Urinary bladder (tissue), 4 donors: Measurements from ENCODE around the gene POLR2A. TPM values are rescaled to one million over a fixed set of nuclear protein-coding genes. Genes with fewer than 3 reads are reported as not detected.
"Not testable (repeated sequence)": the region's sequence is repeated elsewhere in the genome, so short reads cannot be mapped to it uniquely, and the experiment has no call there.

ENCODE experiments used
- DNase-seq: peaks from one replicate; pipeline ENCODE4 v3.0.0-alpha.2; 2015; ENCODE audit errors: extremely low spot score
- H3K27ac ChIP-seq: one replicate; pipeline ENCODE4 v1.5.1; 2013; ENCODE audit warnings: low read depth, mild to moderate bottlenecking, moderate library complexity
- H3K36me3 ChIP-seq: one replicate; pipeline ENCODE4 v1.6.1; 2013; ENCODE audit warnings: mild to moderate bottlenecking, moderate library complexity; ENCODE audit not compliant: insufficient read depth
- H3K4me1 ChIP-seq: one replicate; pipeline ENCODE4 v1.6.1; 2013; ENCODE audit warnings: mild to moderate bottlenecking, moderate library complexity; ENCODE audit not compliant: insufficient read depth
- H3K4me3 ChIP-seq: one replicate; pipeline ENCODE4 v1.5.1; 2013; ENCODE audit warnings: low read depth, low read length
- WGBS: extraction: QIAGEN DNeasy Blood & Tissue Kit; methylation state at CpG from one replicate; pipeline ENCODE4 v1.1.7; 2013; 5-methylcytosine and 5-hydroxymethylcytosine counted together
- polyA plus RNA-seq: library from polyadenylated mRNA; stranded (reverse); fragments of 200-250 nt; gene quantifications from one replicate; pipeline ENCODE4 v1.2.3, GENCODE V29; 2013
- total RNA-seq: library from RNA; depleted of rRNA; stranded (reverse); fragments of >200 nt; gene quantifications from one replicate; pipeline ENCODE4 v1.2.3, GENCODE V29; 2014
- donor health status: healthy with polysubstance abuse.
- donor health status: healthy.

Gene POLR2A
- total and polyA plus RNA-seq, 2 donors: 32.2 to 52.3 TPM

DNA sequence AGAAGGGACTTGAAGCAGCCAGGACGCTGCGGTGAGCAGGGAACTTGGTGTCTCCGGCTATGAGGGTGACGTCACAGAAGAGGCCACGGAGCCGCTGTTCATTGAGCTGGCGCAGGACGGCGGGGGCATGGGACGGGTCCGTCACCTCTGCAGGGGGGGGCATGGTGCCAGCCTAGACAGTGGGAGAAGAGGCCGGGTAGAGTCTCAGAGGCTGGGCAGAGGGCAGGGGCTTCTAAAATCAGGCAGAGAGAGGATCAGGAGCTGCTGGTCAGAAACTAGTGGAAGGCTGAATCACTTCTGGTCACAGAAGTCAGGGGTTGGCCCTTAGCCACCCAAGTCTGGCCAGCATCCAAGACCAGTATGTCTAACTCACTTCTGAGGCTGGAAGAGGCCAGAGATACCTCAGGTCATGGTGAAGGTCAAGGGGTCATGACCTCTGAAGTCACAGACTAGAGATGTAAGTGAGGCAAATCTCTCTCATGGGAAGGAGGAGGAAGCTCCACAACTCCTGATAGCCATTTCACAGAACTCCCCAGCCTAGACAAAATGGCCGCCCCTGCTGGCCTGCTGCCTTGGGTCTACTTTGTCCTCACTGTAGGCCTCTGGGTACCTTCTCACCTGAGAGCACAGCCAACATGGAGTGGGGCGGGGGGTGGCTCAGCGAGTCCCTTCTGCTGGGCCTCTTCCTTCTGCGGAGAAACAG is 17.4 kb upstream of the POLR2A start:
- DNase-seq: no peak
- H3K4me1 ChIP-seq: no peaks in the 10 kb centered on the region
- WGBS: 79% methylated on average over 16 of the region's 16 CpGs

DNA sequence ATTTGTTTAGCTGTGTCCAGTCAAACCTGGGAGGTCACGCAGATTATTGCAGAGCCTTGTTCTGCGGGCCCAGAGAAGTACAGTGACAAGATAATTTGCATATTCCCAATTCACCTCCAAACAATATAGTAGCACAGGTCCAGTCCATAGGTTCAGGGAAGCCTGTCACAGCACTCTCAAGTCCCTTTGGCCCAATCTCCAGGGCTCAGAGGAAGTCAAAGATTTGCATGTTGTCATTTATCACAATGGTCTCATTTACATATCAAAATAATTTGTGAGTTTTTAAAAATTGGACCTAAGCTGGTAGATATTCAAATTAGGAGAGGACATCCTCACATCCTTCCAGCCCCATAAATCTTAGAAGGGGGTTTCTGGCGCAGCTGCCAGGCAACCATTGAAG is 16.7 kb upstream of the POLR2A start:
- Histone ChIP-seq H3K4me1 (no peaks in the 10 kb centered on the region), H3K36me3 (peaks cover 7% of the 10 kb centered on the region), H3K27ac (no peak overlapping the region), H3K4me3 (no peak overlapping the region)
- no peak for DNase-seq
- WGBS: 90% methylated on average over 3 of the region's 3 CpGs

More for the DNA sequence above, 17.4 kb upstream of the POLR2A start:
- Histone ChIP-seq H3K36me3 (peaks cover 9% of the 10 kb centered on the region), H3K27ac (no peak overlapping the region), H3K4me3 (no peak overlapping the region)

DNA sequence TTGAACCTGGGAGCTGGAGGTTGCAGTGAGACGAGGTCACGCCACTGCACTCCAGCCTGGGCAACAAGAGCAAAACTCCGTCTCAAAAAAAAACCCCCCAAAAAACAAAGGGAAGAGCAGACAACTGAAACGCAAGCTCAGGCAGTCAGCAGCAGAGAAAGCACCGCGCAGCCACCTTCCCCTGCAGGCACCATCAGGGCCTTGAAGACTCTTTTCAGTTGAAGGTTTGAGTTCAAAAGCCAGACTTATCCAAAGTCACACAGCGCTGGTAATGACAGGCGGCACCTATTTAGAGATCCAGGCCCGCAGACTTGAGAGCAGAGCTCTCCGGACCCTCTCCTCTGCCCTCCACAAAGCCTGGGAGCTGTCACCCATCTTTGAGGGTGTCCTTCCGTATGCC is 15.9 kb upstream of the POLR2A start:
- no peak for DNase-seq
- H3K27ac ChIP-seq: no peak overlapping the region
- 94% methylated on average over 11 of the region's 11 CpGs for WGBS
- H3K36me3 ChIP-seq: peaks cover 5% of the 10 kb centered on the region
- H3K4me3 ChIP-seq: no peak overlapping the region
- no peaks in the 10 kb centered on the region for H3K4me1 ChIP-seq

DNA sequence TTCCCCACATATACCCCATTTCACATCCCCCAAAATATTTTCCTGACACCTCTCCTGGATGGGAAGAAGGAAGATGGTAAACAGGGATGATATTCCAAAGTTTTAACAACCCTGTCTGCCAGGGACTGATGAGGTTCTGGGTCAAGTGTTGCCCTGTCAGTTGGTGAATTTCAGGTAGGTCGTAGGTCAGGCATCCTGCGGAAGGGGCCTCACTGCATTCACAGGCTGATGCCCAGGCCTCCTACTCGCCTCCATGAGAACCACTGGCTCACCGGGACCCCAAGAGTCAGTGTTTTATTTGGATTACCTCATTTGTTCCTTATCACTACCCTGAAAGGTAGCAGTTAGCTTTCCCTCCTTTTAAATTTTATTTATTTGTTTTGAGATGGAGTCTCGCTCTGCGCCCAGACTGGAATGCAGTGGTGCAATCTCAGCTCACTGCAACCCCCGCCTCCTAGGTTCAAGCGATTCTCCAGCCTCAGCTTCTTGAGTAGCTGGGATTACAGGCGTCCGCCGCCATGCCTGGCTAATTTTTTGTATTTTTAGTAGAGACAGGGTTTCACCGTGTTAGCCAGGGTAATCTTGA is 15.3 kb upstream of the POLR2A start:
- H3K4me1 ChIP-seq: no peaks in the 10 kb centered on the region
- 71% methylated on average over 12 of the region's 12 CpGs for WGBS

DNA sequence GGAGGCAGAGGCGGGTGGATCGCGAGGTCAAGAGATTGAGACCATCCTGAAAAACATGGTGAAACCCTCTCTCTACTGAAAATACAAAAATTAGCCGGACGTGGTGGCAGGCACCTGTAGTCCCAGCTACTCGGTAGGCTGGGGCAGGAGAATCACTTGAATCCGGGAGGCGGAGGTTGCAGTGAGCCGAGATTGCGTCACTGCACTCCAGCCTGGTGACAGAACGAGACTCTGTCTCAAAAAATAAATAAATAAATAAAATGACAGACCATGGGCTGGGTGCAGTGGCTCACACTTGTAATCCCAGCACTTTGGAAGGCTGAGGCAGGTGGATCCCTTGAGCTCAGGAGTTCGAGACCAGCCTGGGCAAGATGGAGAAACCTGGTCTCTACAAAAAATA is 14.3 kb upstream of the POLR2A start:
- H3K4me1 ChIP-seq, H3K27ac ChIP-seq, DNase-seq, H3K4me3 ChIP-seq, H3K36me3 ChIP-seq: not testable (repeated sequence)
- 96% methylated on average over 12 of the region's 12 CpGs for WGBS

More for the DNA sequence above, 15.3 kb upstream of the POLR2A start:
- no peak for DNase-seq
- Histone ChIP-seq H3K4me3 (no peak overlapping the region), H3K27ac (no peak overlapping the region), H3K36me3 (peaks cover 5% of the 10 kb centered on the region)

DNA sequence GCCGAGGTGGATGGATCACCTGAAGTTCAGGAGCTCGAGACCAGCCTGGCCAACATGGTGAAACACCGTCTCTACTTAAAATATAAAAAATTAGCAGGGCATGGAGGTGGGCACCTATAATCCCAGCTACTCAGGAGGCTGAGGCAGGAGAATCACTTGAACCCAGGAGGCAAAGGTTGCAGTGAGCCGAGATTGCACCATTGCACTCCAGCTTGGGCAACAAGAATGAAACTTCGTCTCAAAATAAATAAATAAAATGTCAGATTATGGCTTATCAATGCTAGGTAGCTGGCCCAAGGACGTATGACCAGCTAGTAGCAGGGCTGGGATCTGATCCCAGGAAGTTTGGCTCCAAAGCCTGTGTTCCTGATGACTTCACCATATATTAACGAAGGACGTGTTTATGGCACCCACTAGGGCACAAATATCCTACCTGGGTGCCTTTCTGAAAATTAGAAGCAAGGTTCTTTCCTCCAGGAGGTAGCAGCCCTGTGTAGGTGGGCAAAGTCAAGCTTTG is 13.7 kb upstream of the POLR2A start:
- DNase-seq, H3K27ac ChIP-seq, H3K4me1 ChIP-seq, H3K4me3 ChIP-seq, H3K36me3 ChIP-seq: not testable (repeated sequence)
- 76% methylated on average over 8 of the region's 8 CpGs for WGBS

DNA sequence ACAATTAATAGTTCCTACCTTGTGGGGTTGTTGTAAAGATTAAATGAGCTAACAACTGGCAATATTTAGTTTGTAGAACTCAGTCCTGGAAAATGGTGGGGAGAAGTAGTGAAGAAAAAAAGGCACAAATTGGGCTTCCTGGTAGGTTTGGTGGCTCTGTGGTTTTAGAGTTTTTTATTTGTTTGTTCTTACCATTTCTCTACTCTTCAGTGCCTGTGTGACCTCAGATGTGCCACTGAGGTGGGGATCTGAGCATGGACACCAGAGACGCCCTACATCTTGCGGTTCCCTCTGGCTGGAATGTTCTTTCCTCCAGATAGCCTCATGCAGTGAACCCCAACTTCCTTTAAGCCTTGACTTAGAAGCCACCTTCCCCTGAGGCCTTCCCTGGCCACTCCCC is 12.4 kb upstream of the POLR2A start:
- no peaks in the 10 kb centered on the region for H3K36me3 ChIP-seq
- H3K27ac ChIP-seq: no peak overlapping the region
- 90% methylated on average over 2 of the region's 2 CpGs for WGBS
- DNase-seq: no peak
- no peak overlapping the region for H3K4me3 ChIP-seq
- H3K4me1 ChIP-seq: no peaks in the 10 kb centered on the region

DNA sequence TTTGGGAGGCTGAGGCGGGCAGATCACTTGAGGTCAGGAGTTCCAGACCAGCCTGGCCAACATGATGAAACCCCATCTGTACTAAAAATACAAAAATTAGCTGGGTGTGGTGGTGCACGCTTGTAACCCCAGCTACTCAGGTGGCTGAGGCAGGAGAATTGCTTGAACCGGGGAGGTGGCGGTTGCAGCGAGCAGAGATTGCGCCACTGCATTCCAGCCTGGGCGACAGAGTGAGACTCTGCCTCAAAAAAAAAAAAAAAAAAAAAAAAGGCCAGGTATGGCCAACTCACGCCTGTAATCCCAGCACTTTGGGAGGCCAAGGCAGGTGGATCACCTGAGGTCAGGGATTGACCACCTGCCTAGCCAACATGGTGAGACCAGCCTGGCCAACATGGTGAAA is 9.4 kb upstream of the POLR2A start:
- not testable (repeated sequence) for DNase-seq, H3K36me3 ChIP-seq, H3K4me1 ChIP-seq, H3K27ac ChIP-seq, H3K4me3 ChIP-seq
- WGBS: 90% methylated on average over 8 of the region's 8 CpGs

DNA sequence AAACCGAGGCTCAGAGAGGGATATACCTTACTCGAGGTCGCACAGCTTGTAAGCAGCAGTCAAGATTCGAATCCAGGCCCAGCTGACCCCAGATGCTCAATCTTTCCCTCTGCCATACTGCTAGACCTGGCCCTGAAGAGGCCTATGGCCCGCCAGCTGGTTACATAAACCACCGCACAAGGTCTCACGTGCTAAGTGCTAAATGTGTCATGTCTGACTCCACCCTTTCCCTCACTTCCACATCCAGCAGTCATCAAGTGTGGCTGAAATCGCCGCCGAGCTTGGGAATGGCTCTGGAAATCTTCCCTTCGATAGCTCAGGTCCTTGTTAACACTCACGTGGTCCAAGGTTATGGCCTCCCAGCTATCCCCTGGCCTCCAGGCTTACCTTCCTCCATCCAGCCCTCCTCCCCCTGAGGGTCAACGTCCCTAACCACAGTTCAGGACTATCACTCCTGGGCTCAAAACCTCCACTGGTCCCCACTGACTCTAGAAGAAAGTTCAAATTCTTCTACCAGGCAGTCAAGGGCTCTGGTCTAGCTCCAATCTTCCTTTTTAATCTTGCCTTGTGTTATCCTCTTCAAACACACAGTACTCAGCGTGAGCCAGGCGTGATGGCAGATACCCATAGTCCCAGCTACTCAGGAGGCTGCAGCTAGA is 8.3 kb upstream of the POLR2A start:
- Histone ChIP-seq H3K4me3 (no peak overlapping the region), H3K4me1 (no peaks in the 10 kb centered on the region), H3K36me3 (no peaks in the 10 kb centered on the region), H3K27ac (peak overlapping the region; percentile 31)
- no peak for DNase-seq
- 44% methylated on average over 15 of the region's 15 CpGs for WGBS

DNA sequence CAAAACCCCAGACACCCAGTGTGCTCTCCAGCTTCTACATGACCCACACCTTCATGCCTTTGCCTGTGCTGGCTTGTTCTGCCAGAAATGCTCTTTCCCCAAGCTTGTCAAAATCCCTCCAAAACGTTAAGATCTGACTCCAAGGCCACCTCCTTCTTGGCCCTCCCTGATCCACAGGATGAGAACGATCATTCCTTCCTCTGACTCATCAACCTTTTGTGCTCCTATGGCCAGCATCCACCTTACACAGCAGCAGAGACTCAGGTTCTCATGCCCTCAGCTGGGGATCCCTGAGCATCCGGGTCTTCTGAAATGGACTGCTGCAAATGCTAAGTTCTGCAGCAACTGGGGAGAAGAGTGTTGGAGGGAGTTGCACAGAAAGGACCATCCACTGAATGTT is 7.7 kb upstream of the POLR2A start:
- no peak for DNase-seq
- Histone ChIP-seq H3K4me1 (no peaks in the 10 kb centered on the region), H3K4me3 (no peak overlapping the region), H3K27ac (no peak overlapping the region), H3K36me3 (no peaks in the 10 kb centered on the region)
- 21% methylated on average over 3 of the region's 3 CpGs for WGBS

DNA sequence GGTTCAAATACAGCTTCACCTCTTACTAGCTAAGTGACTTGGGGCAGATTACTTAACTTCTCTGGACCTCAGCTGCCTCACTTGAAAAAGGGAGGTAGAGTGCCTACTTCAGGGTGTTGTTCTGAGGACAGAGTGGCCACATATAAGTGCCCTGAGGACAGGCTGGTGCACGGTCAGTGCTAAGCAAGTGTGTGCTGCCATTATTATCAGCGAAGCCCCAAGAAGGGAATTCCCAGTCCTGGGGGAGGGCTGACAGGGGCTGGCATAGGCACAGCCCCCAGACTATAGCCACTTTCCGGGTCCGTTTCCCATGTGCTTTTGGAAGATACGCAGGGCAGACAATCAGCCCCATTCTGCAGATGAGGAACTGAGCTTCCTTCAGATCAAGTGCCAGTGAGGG is 7.2 kb upstream of the POLR2A start:
- Histone ChIP-seq H3K4me1 (no peaks in the 10 kb centered on the region), H3K4me3 (no peak overlapping the region), H3K27ac (peak overlapping the region; percentile 100), H3K36me3 (no peaks in the 10 kb centered on the region)
- 78% methylated on average over 5 of the region's 5 CpGs for WGBS
- DNase-seq: no peak

DNA sequence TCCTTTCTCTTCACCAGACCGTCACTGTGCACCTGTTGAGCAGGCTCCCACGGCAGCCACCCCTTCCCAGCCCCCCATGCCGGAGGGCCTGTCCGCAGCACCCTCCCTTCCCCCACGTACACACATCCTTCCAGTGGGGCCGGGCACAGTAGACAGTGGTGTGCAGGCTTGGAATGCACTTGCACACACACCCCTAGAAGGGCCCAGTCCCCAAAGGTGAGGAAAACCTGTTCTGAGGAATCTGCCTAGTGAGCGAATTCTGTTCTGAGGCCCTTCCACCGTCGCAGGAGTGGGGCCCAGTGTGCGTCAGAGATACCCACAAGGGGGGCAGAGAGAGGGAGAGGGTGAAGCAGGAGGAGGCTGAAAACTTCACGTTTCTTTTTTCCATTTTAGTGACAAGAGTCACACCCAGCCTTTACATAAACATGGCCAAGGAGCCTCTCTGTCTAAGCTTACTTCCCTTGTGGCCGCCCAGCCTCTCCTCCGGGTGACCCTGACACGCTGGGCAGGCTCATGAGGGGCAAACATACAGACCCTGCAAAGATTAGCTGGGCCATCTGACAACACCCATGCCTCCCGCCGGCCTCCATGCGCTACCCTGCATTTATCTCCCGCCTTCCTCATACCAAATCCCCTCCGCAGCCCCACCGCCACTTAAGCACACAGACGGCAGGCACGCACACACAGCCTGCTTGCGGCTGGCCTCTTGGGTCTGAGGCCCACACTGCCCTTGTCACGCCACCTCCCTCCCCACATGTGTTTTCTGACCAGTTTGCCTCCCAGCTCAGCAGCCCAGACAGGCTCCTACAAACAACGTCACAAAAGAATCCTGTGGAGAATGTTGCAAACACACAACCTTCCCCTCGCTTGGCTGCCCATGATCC is 6.5 kb upstream of the POLR2A start:
- no peaks in the 10 kb centered on the region for H3K36me3 ChIP-seq
- H3K4me3 ChIP-seq: peak overlapping the region; percentile 97
- DNase-seq: peak; percentile 80
- peak overlapping the region; percentile 100 for H3K27ac ChIP-seq
- H3K4me1 ChIP-seq: no peaks in the 10 kb centered on the region
- 16% methylated on average over 26 of the region's 26 CpGs for WGBS
